Loucy (cell line): Measurements from ENCODE around the gene ANKRD55.

Experiments used
- H2AFZ ChIP-seq: fragments of 200-600 bp; sonication (generic); 2 replicates; pipeline ENCODE4 v1.6.0; 2016; ENCODE audit warnings: antibody characterized with exemption, mild to moderate bottlenecking, low read length, moderate library complexity
- H3F3A ChIP-seq: fragments of 200-600 bp; 2 replicates; pipeline ENCODE4 v1.6.0; 2016; ENCODE audit warnings: antibody characterized with exemption, low read depth, mild to moderate bottlenecking
- H3K27me3 ChIP-seq: fragments of 200-600 bp; sonication (generic); 2 replicates; pipeline ENCODE4 v1.6.1; 2014; ENCODE audit warnings: low read length, mild to moderate bottlenecking; ENCODE audit not compliant: insufficient read depth, poor library complexity, severe bottlenecking
- H3K36me3 ChIP-seq: fragments of 200-600 bp; sonication (generic); 2 replicates; pipeline ENCODE4 v1.6.1; 2016; ENCODE audit warnings: low read length; ENCODE audit not compliant: insufficient read depth
- H3K4me1 ChIP-seq: fragments of 200-600 bp; sonication (generic); 2 replicates; pipeline ENCODE4 v1.5.1; 2014; ENCODE audit warnings: low read length, mild to moderate bottlenecking; ENCODE audit not compliant: insufficient read depth, poor library complexity, severe bottlenecking
- H3K4me2 ChIP-seq: fragments of 200-600 bp; sonication (generic); 2 replicates; pipeline ENCODE4 v1.6.0; 2014; ENCODE audit warnings: antibody characterized with exemption, low read length, low read depth, mild to moderate bottlenecking; ENCODE audit not compliant: poor library complexity, severe bottlenecking
- H3K4me3 ChIP-seq: fragments of 200-600 bp; sonication (generic); 2 replicates; pipeline ENCODE4 v1.5.1; 2014; ENCODE audit warnings: low read length, mild to moderate bottlenecking, mixed read lengths; ENCODE audit not compliant: poor library complexity, severe bottlenecking
- H3K79me2 ChIP-seq: fragments of 200-600 bp; sonication (generic); 2 replicates; pipeline ENCODE4 v1.6.1; 2014; ENCODE audit warnings: low read length; ENCODE audit not compliant: insufficient read depth
- H3K9ac ChIP-seq: fragments of 200-600 bp; sonication (generic); 2 replicates; pipeline ENCODE4 v1.6.0; 2014; ENCODE audit warnings: mild to moderate bottlenecking, low read depth, low read length, moderate library complexity; ENCODE audit not compliant: poor library complexity, severe bottlenecking
- H3K9me2 ChIP-seq: fragments of 200-600 bp; sonication (generic); replicated peaks from 2 replicates; pipeline ENCODE4 v1.6.1; 2016; ENCODE audit warnings: low read depth, low read length, mixed read lengths
- H3K9me3 ChIP-seq: fragments of 200-600 bp; sonication (generic); 2 replicates; pipeline ENCODE4 v1.6.1; 2014; ENCODE audit warnings: mild to moderate bottlenecking, antibody characterized with exemption, low read length, low read depth; ENCODE audit not compliant: insufficient read depth
- H4K20me1 ChIP-seq: fragments of 200-600 bp; sonication (generic); 2 replicates; pipeline ENCODE4 v1.6.0; 2014; ENCODE audit warnings: antibody characterized with exemption, low read length, mild to moderate bottlenecking; ENCODE audit not compliant: insufficient read depth, poor library complexity, severe bottlenecking
- EZH2phosphoT487 ChIP-seq: fragments of 200-600 bp; IDR thresholded peaks from 2 replicates; pipeline ENCODE4 v1.6.1; 2018; ENCODE audit warnings: antibody characterized with exemption, mild to moderate bottlenecking, moderate library complexity, borderline replicate concordance
- TF ChIP-seq, protein P1 (sequence below): fragments of 200-600 bp; sonication (generic); conservative IDR thresholded peaks from 2 replicates; pipeline ENCODE4 v1.5.1; 2014; ENCODE audit warnings: mild to moderate bottlenecking, antibody characterized with exemption, low read length

Gene ANKRD55

GRCh38 chr5:56119050-56119449 is 114.1 kb downstream of the ANKRD55 start:
- Histone ChIP-seq H3K36me3 (no peaks in the 10 kb centered on the region), H3K4me1 (no peaks in the 10 kb centered on the region), H3K79me2 (no peaks in the 10 kb centered on the region), H3F3A (no peaks in the 10 kb centered on the region), H3K4me3 (no peak overlapping the region), H3K9me3 (no peaks in the 10 kb centered on the region), H3K4me2 (no peak overlapping the region), H4K20me1 (no peaks in the 10 kb centered on the region), H3K9me2 (no peaks in the 10 kb centered on the region), H2AFZ (no peak overlapping the region), H3K9ac (no peak overlapping the region), H3K27me3 (no peaks in the 10 kb centered on the region)
- TF ChIP-seq, protein P1, sequence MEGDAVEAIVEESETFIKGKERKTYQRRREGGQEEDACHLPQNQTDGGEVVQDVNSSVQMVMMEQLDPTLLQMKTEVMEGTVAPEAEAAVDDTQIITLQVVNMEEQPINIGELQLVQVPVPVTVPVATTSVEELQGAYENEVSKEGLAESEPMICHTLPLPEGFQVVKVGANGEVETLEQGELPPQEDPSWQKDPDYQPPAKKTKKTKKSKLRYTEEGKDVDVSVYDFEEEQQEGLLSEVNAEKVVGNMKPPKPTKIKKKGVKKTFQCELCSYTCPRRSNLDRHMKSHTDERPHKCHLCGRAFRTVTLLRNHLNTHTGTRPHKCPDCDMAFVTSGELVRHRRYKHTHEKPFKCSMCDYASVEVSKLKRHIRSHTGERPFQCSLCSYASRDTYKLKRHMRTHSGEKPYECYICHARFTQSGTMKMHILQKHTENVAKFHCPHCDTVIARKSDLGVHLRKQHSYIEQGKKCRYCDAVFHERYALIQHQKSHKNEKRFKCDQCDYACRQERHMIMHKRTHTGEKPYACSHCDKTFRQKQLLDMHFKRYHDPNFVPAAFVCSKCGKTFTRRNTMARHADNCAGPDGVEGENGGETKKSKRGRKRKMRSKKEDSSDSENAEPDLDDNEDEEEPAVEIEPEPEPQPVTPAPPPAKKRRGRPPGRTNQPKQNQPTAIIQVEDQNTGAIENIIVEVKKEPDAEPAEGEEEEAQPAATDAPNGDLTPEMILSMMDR, result no peak
- no peak for TF ChIP-seq EZH2phosphoT487

GRCh38 chr5:56116599-56117141 is 116.5 kb downstream of the ANKRD55 start:
- no peak overlapping the region for H3K9ac ChIP-seq
- H3K4me2 ChIP-seq, result no peak overlapping the region
- no peaks in the 10 kb centered on the region for H3F3A ChIP-seq
- H4K20me1 ChIP-seq, result no peaks in the 10 kb centered on the region
- no peaks in the 10 kb centered on the region for H3K9me3 ChIP-seq
- no peaks in the 10 kb centered on the region for H3K27me3 ChIP-seq
- no peaks in the 10 kb centered on the region for H3K79me2 ChIP-seq
- H3K4me3 ChIP-seq, result no peak overlapping the region
- H2AFZ ChIP-seq, result no peak overlapping the region
- no peaks in the 10 kb centered on the region for H3K4me1 ChIP-seq
- TF ChIP-seq, protein P1, result no peak
- no peak for TF ChIP-seq EZH2phosphoT487
- no peaks in the 10 kb centered on the region for H3K9me2 ChIP-seq
- no peaks in the 10 kb centered on the region for H3K36me3 ChIP-seq

DNA sequence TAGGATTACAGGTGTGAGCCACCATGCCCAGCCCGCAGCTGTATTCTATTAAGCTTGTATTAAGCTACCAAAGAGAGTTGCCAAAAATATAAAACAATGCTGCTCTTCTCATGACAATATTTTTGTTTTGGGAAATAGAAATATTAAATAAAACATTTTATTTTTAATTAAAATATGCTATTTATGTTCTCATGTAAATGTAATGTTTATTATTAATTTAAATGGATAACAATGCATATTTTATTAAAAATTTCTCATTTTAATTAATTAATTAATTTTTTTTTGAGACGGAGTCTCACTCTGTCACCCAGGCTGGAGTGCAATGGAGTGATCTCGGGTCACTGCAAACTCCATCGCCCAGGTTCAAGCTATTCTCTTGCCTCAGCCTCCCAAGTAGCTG is 117.5 kb downstream of the ANKRD55 start:
- no peak overlapping the region for H3K4me2 ChIP-seq
- H3K36me3 ChIP-seq, result no peaks in the 10 kb centered on the region
- H3F3A ChIP-seq, result no peaks in the 10 kb centered on the region
- H3K9ac ChIP-seq, result no peak overlapping the region
- TF ChIP-seq, protein P1, result no peak
- no peak for TF ChIP-seq EZH2phosphoT487
- no peaks in the 10 kb centered on the region for H3K9me3 ChIP-seq
- no peak overlapping the region for H3K4me3 ChIP-seq
- no peak overlapping the region for H2AFZ ChIP-seq
- no peaks in the 10 kb centered on the region for H3K9me2 ChIP-seq
- no peaks in the 10 kb centered on the region for H4K20me1 ChIP-seq
- no peaks in the 10 kb centered on the region for H3K4me1 ChIP-seq
- H3K27me3 ChIP-seq, result no peaks in the 10 kb centered on the region
- no peaks in the 10 kb centered on the region for H3K79me2 ChIP-seq
